GM18873 (cell line): ENCODE data around the gene KIF5A.
"Not testable (repeated sequence)": the region's sequence is repeated elsewhere in the genome, so short reads cannot be mapped to it uniquely, and the experiment has no call there.

ENCODE experiments used
- ATAC-seq: cut with Tn5 transposase; IDR thresholded peaks from one replicate; pipeline ENCODE4 v1.9.1; 2021; ENCODE audit warnings: mild to moderate bottlenecking, moderate library complexity, moderate number of reproducible peaks; ENCODE audit not compliant: unreplicated experiment, low FRiP score

KIF5A gene

GRCh38 chr12:57614948-57615500 lies 65.2 kb downstream of the KIF5A start:
- ATAC-seq: no peak

GRCh38 chr12:57615637-57616036 lies 65.8 kb downstream of the KIF5A start:
- ATAC-seq: no peak

GRCh38 chr12:57616383-57617101 lies 66.7 kb downstream of the KIF5A start:
- no peak for ATAC-seq

GRCh38 chr12:57617942-57618341 lies 68.1 kb downstream of the KIF5A start:
- ATAC-seq: no peak

GRCh38 chr12:57618431-57618830 lies 68.6 kb downstream of the KIF5A start:
- not testable (repeated sequence) for ATAC-seq

GRCh38 chr12:57618966-57619433 lies 69.2 kb downstream of the KIF5A start:
- no peak for ATAC-seq

- no peak for ATAC-seq
Measured at GRCh38 chr12:57619434-57620244, 69.8 kb downstream of the KIF5A start.

GRCh38 chr12:57620245-57620935 lies 70.5 kb downstream of the KIF5A start:
- no peak for ATAC-seq

- ATAC-seq: no peak
Measured at GRCh38 chr12:57620936-57621496, 71.2 kb downstream of the KIF5A start.

- ATAC-seq: no peak
Measured at GRCh38 chr12:57621497-57622292, 71.9 kb downstream of the KIF5A start.

- ATAC-seq: no peak
Measured at GRCh38 chr12:57622293-57623245, 72.7 kb downstream of the KIF5A start.

GRCh38 chr12:57623385-57623784 lies 73.5 kb downstream of the KIF5A start:
- no peak for ATAC-seq

GRCh38 chr12:57623811-57624390 lies 74.1 kb downstream of the KIF5A start:
- ATAC-seq: no peak

GRCh38 chr12:57624441-57625220 lies 74.8 kb downstream of the KIF5A start:
- no peak for ATAC-seq

- no peak for ATAC-seq
Measured at GRCh38 chr12:57625261-57626032, 75.6 kb downstream of the KIF5A start.

GRCh38 chr12:57626111-57626920 lies 76.5 kb downstream of the KIF5A start:
- no peak for ATAC-seq
